GM12891 (cell line): ENCODE data around the gene RBX1.

Source experiments
- POLR2A ChIP-seq: IDR thresholded peaks from 2 replicates; pipeline ENCODE4 v1.6.1; 2011; ENCODE audit warnings: low read depth, low read length, control low read depth
- POLR2AphosphoS5 ChIP-seq: IDR thresholded peaks from 2 replicates; pipeline ENCODE4 v1.6.1; 2011; ENCODE audit warnings: low read depth, low read length, control low read depth
- POU2F2 ChIP-seq: IDR thresholded peaks from 2 replicates; pipeline ENCODE4 v1.6.1; 2011; ENCODE audit warnings: low read depth, mild to moderate bottlenecking, control low read depth, low read length, moderate library complexity
- TAF1 ChIP-seq: IDR thresholded peaks from 2 replicates; pipeline ENCODE4 v1.6.1; 2011; ENCODE audit warnings: low read depth, low read length, control low read depth

GRCh38 chr22:40950962-40951794 is at the start of gene RBX1:
- TF ChIP-seq POLR2A, result peak; percentile 95
- TF ChIP-seq POLR2AphosphoS5, result peak; percentile 91
- peak; percentile 97 for TF ChIP-seq TAF1
- TF ChIP-seq POU2F2, result peak; percentile 64; the same call in 1 of the 2 replicates
